HG03439 (cell line): Measurements from ENCODE around the gene IFNA10.
"Not testable (repeated sequence)": the region's sequence is repeated elsewhere in the genome, so short reads cannot be mapped to it uniquely, and the experiment has no call there.

Source experiments
- ATAC-seq: cut with Tn5 transposase; IDR thresholded peaks from one replicate; pipeline ENCODE4 v1.9.1; 2021; ENCODE audit warnings: mild to moderate bottlenecking, moderate library complexity; ENCODE audit not compliant: unreplicated experiment

The IFNA10 gene

GRCh38 chr9:21194867-21195776 is 11.8 kb downstream of the IFNA10 start:
- ATAC-seq, result peak; percentile 92

GRCh38 chr9:21187487-21187886 is 19.5 kb downstream of the IFNA10 start, which contains the start of gene IFNA4:
Gene IFNA4 (minus strand): TSS chr9:21187587. CDS start chr9:21187531, 56 bp downstream.
- not testable (repeated sequence) for ATAC-seq

- peak; percentile 90 for ATAC-seq
Measured at GRCh38 chr9:21182810-21183736, 23.9 kb downstream of the IFNA10 start.

GRCh38 chr9:21174671-21175070 is 32.3 kb downstream of the IFNA10 start:
- ATAC-seq, result no peak

- no peak for ATAC-seq
Measured at GRCh38 chr9:21172156-21172555, 34.8 kb downstream of the IFNA10 start.

GRCh38 chr9:21171351-21171750 is 35.6 kb downstream of the IFNA10 start:
- no peak for ATAC-seq

GRCh38 chr9:21166560-21166959 is 40.4 kb downstream of the IFNA10 start, which contains the start of gene IFNA21:
Gene IFNA21 (minus strand): TSS chr9:21166660. CDS start chr9:21166612, 48 bp downstream.
- not testable (repeated sequence) for ATAC-seq

GRCh38 chr9:21165516-21165915 is 41.4 kb downstream of the IFNA10 start:
- no peak for ATAC-seq

- ATAC-seq, result peak; percentile 73
Measured at GRCh38 chr9:21160178-21160577, 46.8 kb downstream of the IFNA10 start.
